ENCODE measurements around the gene MBTD1. TPM values are rescaled to one million over a fixed set of nuclear protein-coding genes. Genes with fewer than 3 reads are reported as not detected.

Gene MBTD1
- total RNA-seq, 2 donors from 2014 or later: 19.6 to 25.1 TPM

GRCh38 chr17:51153210-51154072 lies 106.4 kb downstream of the MBTD1 start, which contains the start of gene NME1:
Gene NME1, plus strand, starts transcription at chr17:51153559. Its CDS starts 2,096 bp downstream, at chr17:51155655.
- intact Hi-C loops (cut with DNase I): loop anchor here (2.0 to 5.0 kb wide), 3 partner anchors 33 to 301 kb away; partner anchors contain the start of gene SPAG9
- Histone ChIP-seq H3K4me1 (replicated peaks) (no peaks in the 10 kb centered on the region), H3K27me3 (replicated peaks; ENCODE audit: insufficient read depth) (no peaks in the 10 kb centered on the region), H3K9me3 (no peaks in the 10 kb centered on the region), H3K4me3 (peak within 1 kb of the TSS; percentile 42 to 67), H3K36me3 (no peaks in the 10 kb centered on the region), H3K27ac (peak within 1 kb of the TSS; percentile 87 to 88)
- WGBS: under 1% methylated on average over 60 of the region's 60 CpGs
- peak; percentile 33 to 91 (median 86) for TF ChIP-seq CTCF (IDR thresholded peaks at IDR 0.05)
- peak; percentile 20 for TF ChIP-seq POLR2A (IDR thresholded peaks at IDR 0.05)
- peak; percentile 99 for TF ChIP-seq POLR2AphosphoS5 (IDR thresholded peaks at IDR 0.05)
- peak; percentile 98 for DNase-seq (ENCODE audit: low spot score)

- TF ChIP-seq POLR2AphosphoS5 (IDR thresholded peaks at IDR 0.05) (no peak), CTCF (IDR thresholded peaks at IDR 0.05) (no peak), POLR2A (IDR thresholded peaks at IDR 0.05) (no peak)
- WGBS: 19% methylated on average over 8 of the region's 8 CpGs
- Histone ChIP-seq H3K36me3 (no peaks in the 10 kb centered on the region), H3K9me3 (no peaks in the 10 kb centered on the region), H3K4me1 (replicated peaks) (no peaks in the 10 kb centered on the region), H3K4me3 (peak overlapping the region; percentile 19 to 67), H3K27me3 (replicated peaks; ENCODE audit: insufficient read depth) (no peaks in the 10 kb centered on the region), H3K27ac (peak overlapping the region; percentile 87 to 88)
- DNase-seq (ENCODE audit: low spot score): no peak
- intact Hi-C loops (cut with DNase I): loop anchor here (2.0 to 5.0 kb wide), 3 partner anchors 32 to 300 kb away; partner anchors contain the start of gene SPAG9
These were observed 107.1 kb downstream of the MBTD1 start for GRCh38 chr17:51152766-51153209.

- no peaks in the 10 kb centered on the region for H3K4me1 ChIP-seq (replicated peaks)
- DNase-seq (ENCODE audit: low spot score): no peak
- no peaks in the 10 kb centered on the region for H3K36me3 ChIP-seq
- H3K27ac ChIP-seq: no peak overlapping the region
- no peak overlapping the region for H3K4me3 ChIP-seq
- TF ChIP-seq POLR2A (IDR thresholded peaks at IDR 0.05) (no peak), POLR2AphosphoS5 (IDR thresholded peaks at IDR 0.05) (no peak), CTCF (IDR thresholded peaks at IDR 0.05) (no peak)
- 67% methylated on average over 5 of the region's 5 CpGs for WGBS
- no peaks in the 10 kb centered on the region for H3K9me3 ChIP-seq
- no peaks in the 10 kb centered on the region for H3K27me3 ChIP-seq (replicated peaks; ENCODE audit: insufficient read depth)
- intact Hi-C loops (cut with DNase I): loop anchor here (5.0 kb wide), 1 partner anchor 299 kb away; no protein-coding TSS in a partner anchor
These were observed 108.9 kb downstream of the MBTD1 start for GRCh38 chr17:51150932-51151331.

GRCh38 chr17:51149163-51149562 lies 110.7 kb downstream of the MBTD1 start:
- Histone ChIP-seq H3K36me3 (no peaks in the 10 kb centered on the region), H3K9me3 (no peaks in the 10 kb centered on the region), H3K4me1 (replicated peaks) (no peaks in the 10 kb centered on the region), H3K27ac (no peak overlapping the region), H3K4me3 (no peak overlapping the region), H3K27me3 (replicated peaks; ENCODE audit: insufficient read depth) (no peaks in the 10 kb centered on the region)
- DNase-seq (ENCODE audit: low spot score): no peak
- 92% methylated on average over 2 of the region's 2 CpGs for WGBS
- intact Hi-C loops (cut with DNase I): no loop called here
- TF ChIP-seq POLR2A (IDR thresholded peaks at IDR 0.05) (no peak), CTCF (IDR thresholded peaks at IDR 0.05) (no peak), POLR2AphosphoS5 (IDR thresholded peaks at IDR 0.05) (no peak)
